ENCODE results near the gene HSPBAP1.

- TF ChIP-seq CTCF (conservative IDR thresholded peaks at IDR 0.05; ENCODE audit: low read depth, low read length), result no peak
- TF ChIP-seq SMC3 (IDR thresholded peaks at IDR 0.05; ENCODE audit: low read depth, low read length), result no peak
- no peak for TF ChIP-seq POLR2A (IDR thresholded peaks at IDR 0.05; ENCODE audit: low read depth, low read length)
- TF ChIP-seq MAFK (IDR thresholded peaks at IDR 0.05; ENCODE audit: low read depth, low read length), result no peak
- TF ChIP-seq MAZ (IDR thresholded peaks at IDR 0.05; ENCODE audit: borderline replicate concordance, low read depth, low read length), result no peak
- no peak for TF ChIP-seq CEBPB (IDR thresholded peaks at IDR 0.05; ENCODE audit: low read depth, low read length)
- TF ChIP-seq RCOR1 (IDR thresholded peaks at IDR 0.05; ENCODE audit: insufficient replicate concordance, low read length), result no peak
- TF ChIP-seq BHLHE40 (IDR thresholded peaks at IDR 0.05; ENCODE audit: low read depth, low read length), result no peak
- no peak for TF ChIP-seq RAD21 (IDR thresholded peaks at IDR 0.05; ENCODE audit: low read length)
- TF ChIP-seq MXI1 (IDR thresholded peaks at IDR 0.05; ENCODE audit: borderline replicate concordance, low read depth, low read length), result no peak
- no peak for TF ChIP-seq RFX5 (IDR thresholded peaks at IDR 0.05; ENCODE audit: low read depth, low read length)
Measured at GRCh38 chr3:122826278-122826677, 32.6 kb upstream of the HSPBAP1 start.
